Liver (tissue), 9 donors: ENCODE data around the gene CMIP. TPM values are rescaled to one million over a fixed set of nuclear protein-coding genes. Genes with fewer than 3 reads are reported as not detected.

Source experiments
- DNase-seq: peaks from one replicate; pipeline ENCODE4 v3.0.0-alpha.2; 2017; ENCODE audit warnings: low spot score
- H3K27ac ChIP-seq, 2 donors: one replicate each; pipeline ENCODE4 v1.7.0; 2013; ENCODE audit warnings: inconsistent platforms in 2 of 2, low read length in 2 of 2, control low read depth in 1 of 2, low read depth in 1 of 2, mild to moderate bottlenecking in 1 of 2
- H3K27me3 ChIP-seq, 4 donors: one replicate each; pipeline versions ENCODE4 v1.6.1 to v1.7.0; 2013; ENCODE audit warnings: low read length in 3 of 4, inconsistent platforms in 1 of 4, mild to moderate bottlenecking in 1 of 4, moderate library complexity in 1 of 4; ENCODE audit not compliant: control insufficient read depth in 4 of 4, insufficient read depth in 4 of 4
- H3K36me3 ChIP-seq, 4 donors: one replicate each; pipeline versions ENCODE4 v1.6.1 to v1.7.0; 2013; ENCODE audit warnings: low read length in 3 of 4, mild to moderate bottlenecking in 3 of 4, low read depth in 1 of 4, moderate library complexity in 1 of 4; ENCODE audit not compliant: control insufficient read depth in 4 of 4, insufficient read depth in 3 of 4
- H3K4me1 ChIP-seq, 4 donors: one replicate each; pipeline versions ENCODE4 v1.6.1 to v1.7.0; 2013; ENCODE audit warnings: low read length in 3 of 4, mild to moderate bottlenecking in 3 of 4, moderate library complexity in 1 of 4; ENCODE audit not compliant: control insufficient read depth in 4 of 4, insufficient read depth in 4 of 4
- H3K4me3 ChIP-seq, 3 donors: one replicate each; pipeline versions ENCODE4 v1.6.1 to v1.7.0; 2013; ENCODE audit warnings: low read length in 3 of 3, control low read depth in 1 of 3, low read depth in 1 of 3, mild to moderate bottlenecking in 1 of 3
- H3K9ac ChIP-seq, 2 donors: one replicate each; pipeline ENCODE4 v1.7.0; 2013; ENCODE audit warnings: low read length in 2 of 2, mild to moderate bottlenecking in 2 of 2, moderate library complexity in 2 of 2, control low read depth in 1 of 2, low read depth in 1 of 2
- H3K9me3 ChIP-seq, 4 donors: one replicate each; pipeline versions ENCODE4 v1.6.1 to v1.7.0; 2013; ENCODE audit warnings: low read length in 3 of 4; ENCODE audit not compliant: control insufficient read depth in 4 of 4
- EGR1 ChIP-seq, 2 donors: IDR thresholded peaks; 2 replicates each; pipeline ENCODE4 v1.6.1; 2016 to 2018; ENCODE audit warnings: antibody characterized with exemption in 2 of 2, low read depth in 2 of 2
- FOXA1 ChIP-seq: IDR thresholded peaks from 2 replicates; pipeline ENCODE4 v1.6.1; 2016; ENCODE audit warnings: antibody characterized with exemption
- HNF4A ChIP-seq, 2 donors: conservative IDR thresholded peaks; 2 replicates each; pipeline ENCODE4 v1.6.1; 2016; ENCODE audit warnings: antibody characterized with exemption in 2 of 2, mild to moderate bottlenecking in 2 of 2
- HNF4G ChIP-seq: IDR thresholded peaks from 2 replicates; pipeline ENCODE4 v1.6.1; 2016; ENCODE audit warnings: antibody characterized with exemption
- JUND ChIP-seq, 2 donors: IDR thresholded peaks; 2 replicates each; pipeline ENCODE4 v1.6.1; 2016; ENCODE audit warnings: antibody characterized with exemption in 2 of 2
- NR2F2 ChIP-seq: IDR thresholded peaks from 2 replicates; pipeline ENCODE4 v1.6.1; 2016; ENCODE audit warnings: antibody characterized with exemption
- RAD21 ChIP-seq, 2 donors: IDR thresholded peaks; 2 replicates each; pipeline ENCODE4 v1.6.1; 2016; ENCODE audit warnings: antibody characterized with exemption in 2 of 2, mild to moderate bottlenecking in 2 of 2
- RXRA ChIP-seq, 2 donors: IDR thresholded peaks; 2 replicates each; pipeline ENCODE4 v1.6.1; 2017 to 2018; ENCODE audit warnings: antibody characterized with exemption in 2 of 2, mild to moderate bottlenecking in 1 of 2
- SP1 ChIP-seq: IDR thresholded peaks from 2 replicates; pipeline ENCODE4 v1.6.1; 2018; ENCODE audit warnings: antibody characterized with exemption, mild to moderate bottlenecking
- YY1 ChIP-seq: IDR thresholded peaks from 2 replicates; pipeline ENCODE4 v1.6.1; 2016; ENCODE audit warnings: antibody characterized with exemption, mild to moderate bottlenecking
- WGBS: extraction: QIAGEN DNeasy Blood & Tissue Kit; methylation state at CpG from one replicate; pipeline ENCODE4 v1.1.7; 2013; 5-methylcytosine and 5-hydroxymethylcytosine counted together
- polyA plus RNA-seq, 2 donors: library from polyadenylated mRNA; stranded (reverse) in 1 of 2; unstranded in 1 of 2; fragments of 200-250 nt in 1 of 2; fragments of >200 nt in 1 of 2; fragmentation: Nextera tagmentation in 1 of 2; extraction: Ambion mirVana in 1 of 2; gene quantifications; one replicate each; pipeline versions ENCODE4 v1.2.1 to v1.2.3, GENCODE V29; 2013 to 2015
- total RNA-seq, 2 donors: library from RNA; depleted of rRNA; stranded (reverse); fragments of >200 nt; gene quantifications; one replicate each; pipeline ENCODE4 v1.2.3, GENCODE V29; 2014
- TF ChIP-seq, protein P1 (sequence below): IDR thresholded peaks from 2 replicates; pipeline ENCODE4 v1.6.1; 2016; ENCODE audit warnings: antibody characterized with exemption
- TF ChIP-seq, protein P2 (sequence below): fragments of 150-350 bp; IDR thresholded peaks from 2 replicates; pipeline ENCODE4 v1.5.1; 2017; ENCODE audit warnings: improper control_type of control experiment, low read depth, low read length; ENCODE audit not compliant: missing input control
- TF ChIP-seq, protein P3 (sequence below): IDR thresholded peaks from 2 replicates; pipeline ENCODE4 v1.6.1; 2016; ENCODE audit warnings: antibody characterized with exemption, mild to moderate bottlenecking
- TF ChIP-seq, protein P4 (sequence below): IDR thresholded peaks from 2 replicates; pipeline ENCODE4 v1.6.1; 2016; ENCODE audit warnings: antibody characterized with exemption
- TF ChIP-seq, protein P5 (sequence below): IDR thresholded peaks from 2 replicates; pipeline ENCODE4 v1.6.1; 2016; ENCODE audit warnings: antibody characterized with exemption
- donor health status: healthy.
- donor health status: healthy.
- donor health status: healthy.
- donor health status: healthy.
- donor health status: healthy.

Gene CMIP
- total and polyA plus RNA-seq, 4 donors, result 1.7 to 15.6 (median 10.1) TPM

DNA sequence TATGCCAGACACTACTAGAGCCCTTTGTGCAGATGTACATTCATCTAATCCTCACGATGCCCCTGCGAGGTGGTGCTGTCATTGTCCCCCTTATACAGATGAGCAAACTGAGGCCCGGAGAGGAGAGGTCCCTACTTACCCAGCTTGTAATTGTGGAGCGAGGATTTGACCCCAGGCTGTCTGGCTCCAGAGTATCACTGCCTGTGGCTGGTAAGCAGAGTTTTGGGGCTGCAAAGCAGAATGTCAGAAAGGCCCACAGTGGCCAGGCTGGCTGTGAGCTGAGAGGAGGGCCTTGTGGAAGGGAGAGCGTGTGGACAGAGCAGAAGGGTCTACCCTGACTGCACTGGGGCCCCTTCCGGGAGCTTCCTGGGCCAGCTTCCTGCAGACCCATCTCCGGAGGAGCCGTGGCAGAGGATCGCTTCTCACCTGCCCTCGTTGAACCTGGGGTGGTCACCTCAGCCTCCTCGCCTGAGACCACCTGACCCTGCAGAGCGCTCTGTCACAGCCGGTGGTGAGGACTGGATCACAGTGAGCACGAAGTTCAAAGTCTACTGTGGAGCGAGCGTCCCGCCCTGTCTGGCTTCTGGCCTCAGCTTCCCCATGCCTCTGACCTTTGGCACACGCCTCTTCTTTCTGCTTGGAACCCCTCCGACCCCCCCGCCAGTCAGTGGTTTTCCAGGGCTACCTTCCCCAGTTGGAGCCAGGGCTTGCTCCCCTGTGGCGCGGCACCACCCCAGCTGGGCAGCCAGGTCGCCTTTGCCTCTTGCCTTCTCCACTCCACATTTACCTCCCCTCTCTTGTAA is 12.1 kb downstream of the CMIP start:
- Histone ChIP-seq H3K9me3 (no peaks in the 10 kb centered on the region), H3K4me1 (peaks cover 33 to 79% (median 68%) of the 10 kb centered on the region in 4 donors), H3K36me3 (no peaks in the 10 kb centered on the region), H3K27ac (peak overlapping the region; percentile 90 to 91), H3K9ac (peak overlapping the region; percentile 29 to 73), H3K4me3 (peak overlapping the region in 2 of 3 donors; percentile 24 to 44), H3K27me3 (no peaks in the 10 kb centered on the region)
- DNase-seq, result peak; percentile 63
- 38% methylated on average over 23 of the region's 23 CpGs for WGBS
- TF ChIP-seq HNF4G, result peak; percentile 90
- peak; percentile 72 for TF ChIP-seq NR2F2
- TF ChIP-seq, protein P1, sequence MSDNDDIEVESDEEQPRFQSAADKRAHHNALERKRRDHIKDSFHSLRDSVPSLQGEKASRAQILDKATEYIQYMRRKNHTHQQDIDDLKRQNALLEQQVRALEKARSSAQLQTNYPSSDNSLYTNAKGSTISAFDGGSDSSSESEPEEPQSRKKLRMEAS, result peak; percentile 80
- no peak for TF ChIP-seq FOXA1
- TF ChIP-seq, protein P2, sequence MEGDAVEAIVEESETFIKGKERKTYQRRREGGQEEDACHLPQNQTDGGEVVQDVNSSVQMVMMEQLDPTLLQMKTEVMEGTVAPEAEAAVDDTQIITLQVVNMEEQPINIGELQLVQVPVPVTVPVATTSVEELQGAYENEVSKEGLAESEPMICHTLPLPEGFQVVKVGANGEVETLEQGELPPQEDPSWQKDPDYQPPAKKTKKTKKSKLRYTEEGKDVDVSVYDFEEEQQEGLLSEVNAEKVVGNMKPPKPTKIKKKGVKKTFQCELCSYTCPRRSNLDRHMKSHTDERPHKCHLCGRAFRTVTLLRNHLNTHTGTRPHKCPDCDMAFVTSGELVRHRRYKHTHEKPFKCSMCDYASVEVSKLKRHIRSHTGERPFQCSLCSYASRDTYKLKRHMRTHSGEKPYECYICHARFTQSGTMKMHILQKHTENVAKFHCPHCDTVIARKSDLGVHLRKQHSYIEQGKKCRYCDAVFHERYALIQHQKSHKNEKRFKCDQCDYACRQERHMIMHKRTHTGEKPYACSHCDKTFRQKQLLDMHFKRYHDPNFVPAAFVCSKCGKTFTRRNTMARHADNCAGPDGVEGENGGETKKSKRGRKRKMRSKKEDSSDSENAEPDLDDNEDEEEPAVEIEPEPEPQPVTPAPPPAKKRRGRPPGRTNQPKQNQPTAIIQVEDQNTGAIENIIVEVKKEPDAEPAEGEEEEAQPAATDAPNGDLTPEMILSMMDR, result no peak
- TF ChIP-seq SP1, result peak; percentile 91
- TF ChIP-seq, protein P3, sequence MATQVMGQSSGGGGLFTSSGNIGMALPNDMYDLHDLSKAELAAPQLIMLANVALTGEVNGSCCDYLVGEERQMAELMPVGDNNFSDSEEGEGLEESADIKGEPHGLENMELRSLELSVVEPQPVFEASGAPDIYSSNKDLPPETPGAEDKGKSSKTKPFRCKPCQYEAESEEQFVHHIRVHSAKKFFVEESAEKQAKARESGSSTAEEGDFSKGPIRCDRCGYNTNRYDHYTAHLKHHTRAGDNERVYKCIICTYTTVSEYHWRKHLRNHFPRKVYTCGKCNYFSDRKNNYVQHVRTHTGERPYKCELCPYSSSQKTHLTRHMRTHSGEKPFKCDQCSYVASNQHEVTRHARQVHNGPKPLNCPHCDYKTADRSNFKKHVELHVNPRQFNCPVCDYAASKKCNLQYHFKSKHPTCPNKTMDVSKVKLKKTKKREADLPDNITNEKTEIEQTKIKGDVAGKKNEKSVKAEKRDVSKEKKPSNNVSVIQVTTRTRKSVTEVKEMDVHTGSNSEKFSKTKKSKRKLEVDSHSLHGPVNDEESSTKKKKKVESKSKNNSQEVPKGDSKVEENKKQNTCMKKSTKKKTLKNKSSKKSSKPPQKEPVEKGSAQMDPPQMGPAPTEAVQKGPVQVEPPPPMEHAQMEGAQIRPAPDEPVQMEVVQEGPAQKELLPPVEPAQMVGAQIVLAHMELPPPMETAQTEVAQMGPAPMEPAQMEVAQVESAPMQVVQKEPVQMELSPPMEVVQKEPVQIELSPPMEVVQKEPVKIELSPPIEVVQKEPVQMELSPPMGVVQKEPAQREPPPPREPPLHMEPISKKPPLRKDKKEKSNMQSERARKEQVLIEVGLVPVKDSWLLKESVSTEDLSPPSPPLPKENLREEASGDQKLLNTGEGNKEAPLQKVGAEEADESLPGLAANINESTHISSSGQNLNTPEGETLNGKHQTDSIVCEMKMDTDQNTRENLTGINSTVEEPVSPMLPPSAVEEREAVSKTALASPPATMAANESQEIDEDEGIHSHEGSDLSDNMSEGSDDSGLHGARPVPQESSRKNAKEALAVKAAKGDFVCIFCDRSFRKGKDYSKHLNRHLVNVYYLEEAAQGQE, result no peak
- no peak for TF ChIP-seq EGR1 (IDR thresholded peaks at IDR 0.05; ENCODE audit: low read depth in 2 of 2)
- peak; percentile 38 for TF ChIP-seq YY1
- TF ChIP-seq, protein P4, sequence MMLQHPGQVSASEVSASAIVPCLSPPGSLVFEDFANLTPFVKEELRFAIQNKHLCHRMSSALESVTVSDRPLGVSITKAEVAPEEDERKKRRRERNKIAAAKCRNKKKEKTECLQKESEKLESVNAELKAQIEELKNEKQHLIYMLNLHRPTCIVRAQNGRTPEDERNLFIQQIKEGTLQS, result no peak
- TF ChIP-seq, protein P5, sequence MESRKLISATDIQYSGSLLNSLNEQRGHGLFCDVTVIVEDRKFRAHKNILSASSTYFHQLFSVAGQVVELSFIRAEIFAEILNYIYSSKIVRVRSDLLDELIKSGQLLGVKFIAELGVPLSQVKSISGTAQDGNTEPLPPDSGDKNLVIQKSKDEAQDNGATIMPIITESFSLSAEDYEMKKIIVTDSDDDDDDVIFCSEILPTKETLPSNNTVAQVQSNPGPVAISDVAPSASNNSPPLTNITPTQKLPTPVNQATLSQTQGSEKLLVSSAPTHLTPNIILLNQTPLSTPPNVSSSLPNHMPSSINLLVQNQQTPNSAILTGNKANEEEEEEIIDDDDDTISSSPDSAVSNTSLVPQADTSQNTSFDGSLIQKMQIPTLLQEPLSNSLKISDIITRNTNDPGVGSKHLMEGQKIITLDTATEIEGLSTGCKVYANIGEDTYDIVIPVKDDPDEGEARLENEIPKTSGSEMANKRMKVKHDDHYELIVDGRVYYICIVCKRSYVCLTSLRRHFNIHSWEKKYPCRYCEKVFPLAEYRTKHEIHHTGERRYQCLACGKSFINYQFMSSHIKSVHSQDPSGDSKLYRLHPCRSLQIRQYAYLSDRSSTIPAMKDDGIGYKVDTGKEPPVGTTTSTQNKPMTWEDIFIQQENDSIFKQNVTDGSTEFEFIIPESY, result peak; percentile 23
- peak; percentile 88 to 92 for TF ChIP-seq RXRA (IDR thresholded peaks at IDR 0.05)
- peak; percentile 19 to 37 for TF ChIP-seq JUND (IDR thresholded peaks at IDR 0.05)
- peak; percentile 94 to 96 for TF ChIP-seq HNF4A (conservative IDR thresholded peaks at IDR 0.05)
- peak in 1 of 2 donors; percentile 28 for TF ChIP-seq RAD21 (IDR thresholded peaks at IDR 0.05)
